ENCODE measurements around the gene TMTC4. TPM values are rescaled to one million over a fixed set of nuclear protein-coding genes. Genes with fewer than 3 reads are reported as not detected.

The TMTC4 gene
- total and polyA plus RNA-seq, 10 of the 15 experiments (the other 5 are each of a cell fraction or from before 2014, with no cell fraction given), result 3.3 to 24.6 (median 14.5) TPM

DNA sequence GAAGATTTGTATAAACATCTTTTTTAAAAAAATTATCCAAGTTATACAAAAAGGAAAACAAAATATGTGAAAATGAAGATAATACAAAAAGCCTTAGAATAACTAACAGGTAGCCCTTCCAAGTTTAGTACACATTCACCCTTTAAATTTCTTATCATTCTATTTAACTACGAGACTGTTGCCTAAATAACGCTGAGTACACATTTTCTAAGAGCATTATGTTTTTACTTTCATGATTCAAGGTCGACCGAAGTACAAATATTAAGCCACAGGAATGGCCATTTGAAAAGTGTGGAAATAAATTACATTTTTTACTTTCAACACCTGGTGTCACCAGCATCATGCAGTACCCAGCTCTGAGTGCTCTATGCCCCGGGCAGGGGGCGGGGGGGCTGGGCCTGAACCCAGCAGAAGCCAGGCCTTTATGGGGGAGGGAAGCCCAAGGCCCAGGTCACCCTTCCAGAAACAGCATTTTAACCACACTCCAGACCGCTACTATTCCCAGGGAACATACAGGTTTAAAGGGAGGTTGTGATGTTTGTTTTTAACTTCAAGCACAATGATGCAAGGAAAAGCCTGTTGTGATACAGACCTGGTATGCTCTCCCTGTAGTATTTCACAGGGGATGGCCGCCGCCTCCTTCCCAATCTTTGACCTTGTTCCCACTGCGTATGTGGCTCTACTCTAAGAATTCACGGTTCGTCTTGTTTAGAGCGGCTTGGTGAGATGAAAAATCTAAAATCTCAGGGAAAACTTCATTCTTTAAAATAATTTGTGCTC lies 110.0 kb downstream of the TMTC4 start:
- ChIA-PET SMC1A (ENCODE audit: uncharacterized antibody, unreplicated experiment) (interaction anchor here (1.4 kb wide), 1 partner anchor 9 kb away, joined by 4 read pairs; no protein-coding TSS in a partner anchor), POLR2A (no interaction called here), RAD21 (ENCODE audit: unreplicated experiment) (no interaction called here), CTCF (interaction anchor here (0.7 to 1.5 kb wide), 2 partner anchors 9 to 24 kb away, joined by 3 to 7 read pairs; partner anchors contain the start of gene GGACT)
- no peak overlapping the region for H3K4me3 ChIP-seq
- H3K79me2 ChIP-seq (ENCODE audit: control insufficient read depth, insufficient read depth, low read length), result no peaks in the 10 kb centered on the region
- H3K36me3 ChIP-seq (ENCODE audit: control insufficient read depth in 2 of 2, insufficient read depth in 2 of 2, low read length in 1 of 2), result no peaks in the 10 kb centered on the region
- no peak for ATAC-seq
- in situ Hi-C loops (cut with MboI) (no loop called here), intact Hi-C loops (cut with micrococcal nuclease; ENCODE audit: unreplicated experiment) (no loop called here)
- H3K27me3 ChIP-seq (replicated peaks in 1 of 2; ENCODE audit: control insufficient read depth in 2 of 2, insufficient read depth in 2 of 2, low read length in 1 of 2), result no peaks in the 10 kb centered on the region
- TF ChIP-seq, protein P1, sequence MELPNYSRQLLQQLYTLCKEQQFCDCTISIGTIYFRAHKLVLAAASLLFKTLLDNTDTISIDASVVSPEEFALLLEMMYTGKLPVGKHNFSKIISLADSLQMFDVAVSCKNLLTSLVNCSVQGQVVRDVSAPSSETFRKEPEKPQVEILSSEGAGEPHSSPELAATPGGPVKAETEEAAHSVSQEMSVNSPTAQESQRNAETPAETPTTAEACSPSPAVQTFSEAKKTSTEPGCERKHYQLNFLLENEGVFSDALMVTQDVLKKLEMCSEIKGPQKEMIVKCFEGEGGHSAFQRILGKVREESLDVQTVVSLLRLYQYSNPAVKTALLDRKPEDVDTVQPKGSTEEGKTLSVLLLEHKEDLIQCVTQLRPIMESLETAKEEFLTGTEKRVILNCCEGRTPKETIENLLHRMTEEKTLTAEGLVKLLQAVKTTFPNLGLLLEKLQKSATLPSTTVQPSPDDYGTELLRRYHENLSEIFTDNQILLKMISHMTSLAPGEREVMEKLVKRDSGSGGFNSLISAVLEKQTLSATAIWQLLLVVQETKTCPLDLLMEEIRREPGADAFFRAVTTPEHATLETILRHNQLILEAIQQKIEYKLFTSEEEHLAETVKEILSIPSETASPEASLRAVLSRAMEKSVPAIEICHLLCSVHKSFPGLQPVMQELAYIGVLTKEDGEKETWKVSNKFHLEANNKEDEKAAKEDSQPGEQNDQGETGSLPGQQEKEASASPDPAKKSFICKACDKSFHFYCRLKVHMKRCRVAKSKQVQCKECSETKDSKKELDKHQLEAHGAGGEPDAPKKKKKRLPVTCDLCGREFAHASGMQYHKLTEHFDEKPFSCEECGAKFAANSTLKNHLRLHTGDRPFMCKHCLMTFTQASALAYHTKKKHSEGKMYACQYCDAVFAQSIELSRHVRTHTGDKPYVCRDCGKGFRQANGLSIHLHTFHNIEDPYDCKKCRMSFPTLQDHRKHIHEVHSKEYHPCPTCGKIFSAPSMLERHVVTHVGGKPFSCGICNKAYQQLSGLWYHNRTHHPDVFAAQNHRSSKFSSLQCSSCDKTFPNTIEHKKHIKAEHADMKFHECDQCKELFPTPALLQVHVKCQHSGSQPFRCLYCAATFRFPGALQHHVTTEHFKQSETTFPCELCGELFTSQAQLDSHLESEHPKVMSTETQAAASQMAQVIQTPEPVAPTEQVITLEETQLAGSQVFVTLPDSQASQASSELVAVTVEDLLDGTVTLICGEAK (IDR thresholded peaks at IDR 0.05; ENCODE audit: borderline replicate concordance), result no peak
- TF ChIP-seq SMAD1 (IDR thresholded peaks at IDR 0.05; ENCODE audit: low read depth, partially characterized antibody) (no peak), SP1 (IDR thresholded peaks at IDR 0.05; ENCODE audit: low read depth, low read length) (no peak), BMI1 (IDR thresholded peaks at IDR 0.05; ENCODE audit: borderline replicate concordance) (no peak), BCL11A (IDR thresholded peaks at IDR 0.05; ENCODE audit: low read depth, low read length) (no peak)
- FAIRE-seq, result no peak
- whole genome bisulfite sequencing (ENCODE audit: insufficient coverage, insufficient replicate concordance, low lambda C conversion rate, missing lambda C conversion rate), result 74% methylated on average over 13 of the region's 13 CpGs
- H3K4me1 ChIP-seq (ENCODE audit: control insufficient read depth, insufficient read depth, low read length), result no peaks in the 10 kb centered on the region
- no peak for DNase-seq (ENCODE audit: low read depth, low spot score)
- H3K9me3 ChIP-seq (replicated peaks; ENCODE audit: control insufficient read depth, insufficient read depth, low read length), result no peaks in the 10 kb centered on the region
- H3K27ac ChIP-seq (ENCODE audit: control insufficient read depth, insufficient read depth), result no peak overlapping the region
- H2AFZ ChIP-seq (ENCODE audit: control insufficient read depth, low read depth, low read length), result no peak overlapping the region
- no peak overlapping the region for H3K4me2 ChIP-seq (ENCODE audit: control insufficient read depth, insufficient read depth)
- BruUV-seq (replicated peaks), result no TSS peak
- H3K9ac ChIP-seq (ENCODE audit: control insufficient read depth, insufficient read depth, low read length), result no peak overlapping the region
- H4K20me1 ChIP-seq (ENCODE audit: control insufficient read depth, insufficient read depth), result no peaks in the 10 kb centered on the region
